K562 (cell line): Measurements from ENCODE around the gene SYT7. TPM values are rescaled to one million over a fixed set of nuclear protein-coding genes. Genes with fewer than 3 reads are reported as not detected.

Source experiments
- BRD4 ChIP-seq: fragments of 200-600 bp; sonication (generic); IDR thresholded peaks from 2 replicates; pipeline ENCODE4 v1.6.1; 2017; ENCODE audit warnings: inconsistent platforms
- BRD9 ChIP-seq: fragments of 450-650 bp; IDR thresholded peaks from 2 replicates; pipeline ENCODE4 v1.6.1; 2018; ENCODE audit warnings: low read depth; ENCODE audit not compliant: partially characterized antibody
- CREM ChIP-seq: IDR thresholded peaks from 2 replicates; pipeline ENCODE4 v1.6.1; 2014; ENCODE audit warnings: antibody characterized with exemption, low read depth
- FOSL1 ChIP-seq: fragments of 200-800 bp; sonication (Bioruptor generic); conservative IDR thresholded peaks from 2 replicates; pipeline ENCODE4 v1.6.1; 2016; ENCODE audit warnings: missing genetic modification characterization, missing compliant biosample characterization
- GATAD2B ChIP-seq: fragments of 450-650 bp; IDR thresholded peaks from 2 replicates; pipeline ENCODE4 v1.6.1; 2017; ENCODE audit warnings: mild to moderate bottlenecking, borderline replicate concordance
- NELFE ChIP-seq: IDR thresholded peaks from 2 replicates; pipeline ENCODE4 v1.6.1; 2011; ENCODE audit warnings: mild to moderate bottlenecking; ENCODE audit not compliant: insufficient read depth, insufficient read length
- PTTG1 ChIP-seq: fragments of 450-650 bp; IDR thresholded peaks from 2 replicates; pipeline ENCODE4 v1.6.1; 2016; ENCODE audit warnings: low read depth, mild to moderate bottlenecking, missing genetic modification characterization, missing compliant biosample characterization
- RCOR1 ChIP-seq, 2 experiments: IDR thresholded peaks; 2 replicates each; pipeline ENCODE4 v1.6.1; 2012; ENCODE audit warnings: low read depth in 2 of 2, low read length in 2 of 2, borderline replicate concordance in 1 of 2, improper control_type of control experiment in 1 of 2
- SAFB2 ChIP-seq: fragments of 200-400 bp; formaldehyde crosslinking; IDR thresholded peaks from 2 replicates; pipeline ENCODE4 v1.6.1; 2018; ENCODE audit warnings: borderline replicate concordance, low read length, low read depth, moderate library complexity; ENCODE audit not compliant: severe bottlenecking
- SRSF7 ChIP-seq: fragments of 200-400 bp; formaldehyde crosslinking; optimal IDR thresholded peaks from 2 replicates; pipeline ENCODE3; 2017; ENCODE audit warnings: mild to moderate bottlenecking, low read depth, low read length
- TAF15 ChIP-seq: fragments of 200-400 bp; formaldehyde crosslinking; IDR thresholded peaks from 2 replicates; pipeline ENCODE4 v1.6.1; 2017; ENCODE audit warnings: mild to moderate bottlenecking, low read depth, low read length, moderate library complexity
- TCF7L2 ChIP-seq: fragments of 150-350 bp; IDR thresholded peaks from 2 replicates; pipeline ENCODE4 v1.6.1; 2016; ENCODE audit warnings: low read depth, mild to moderate bottlenecking, low read length, moderate library complexity
- YBX1 ChIP-seq: fragments of 450-650 bp; IDR thresholded peaks from 2 replicates; pipeline ENCODE4 v1.7.1; 2016; ENCODE audit warnings: mild to moderate bottlenecking
- ZFP1 ChIP-seq: fragments of 450-650 bp; formaldehyde crosslinking; IDR thresholded peaks from 2 replicates; pipeline ENCODE4 v1.4.0; 2020; ENCODE audit warnings: mild to moderate bottlenecking, mixed read lengths
- ZNF354B ChIP-seq: fragments of 250-450 bp; sonication (Bioruptor Pico); IDR thresholded peaks from 2 replicates; pipeline ENCODE4 v1.4.0; 2020
- ZNF668 ChIP-seq: fragments of 250-450 bp; sonication (Bioruptor Pico); IDR thresholded peaks from 2 replicates; pipeline ENCODE4 v1.8.0; 2022; ENCODE audit warnings: mild to moderate bottlenecking, inconsistent platforms
- ZNF707 ChIP-seq: fragments of 250-450 bp; sonication (Bioruptor Pico); conservative IDR thresholded peaks from 2 replicates; pipeline ENCODE4 v1.8.0; 2022; ENCODE audit warnings: inconsistent platforms, mild to moderate bottlenecking, moderate library complexity
- polyA plus RNA-seq, 8 experiments: library from polyadenylated mRNA; depleted of rRNA in 4 of 8; stranded (reverse) in 5 of 8; unstranded in 3 of 8; fragments of >200 nt; fragmentation: Nextera tagmentation in 2 of 8; fragmentation: Illumina TruSeq in 1 of 8; extraction: Ambion mirVana in 2 of 8; extraction: Trizol in 1 of 8; gene quantifications; 2 replicates each; pipeline versions ENCODE4 v1.2.1 to v1.2.3, GENCODE V29; 2011 to 2014; ENCODE audit warnings: inconsistent platforms in 1 of 8, missing spikeins in 1 of 8
- total RNA-seq, 7 experiments: library from RNA; depleted of rRNA in 6 of 7; stranded (reverse); fragments of >200 nt in 6 of 7; fragmentation: Illumina TruSeq in 2 of 7; extraction: Trizol in 2 of 7; gene quantifications; 2 replicates each; pipeline versions ENCODE4 v1.2.1 to v1.2.3, GENCODE V29; 2011 to 2021; ENCODE audit warnings: low replicate concordance in 1 of 7
- TF ChIP-seq, protein P1 (sequence below): fragments of 250-450 bp; sonication (Bioruptor Pico); IDR thresholded peaks from 2 replicates; pipeline ENCODE4 v1.5.0; 2021
- TF ChIP-seq, protein P2 (sequence below), 3 experiments: IDR thresholded peaks in 2 of 3; conservative IDR thresholded peaks in 1 of 3; 2 replicates each; pipeline ENCODE4 v1.5.1; 2011 to 2012; ENCODE audit warnings: low read length in 3 of 3, mild to moderate bottlenecking in 3 of 3, control low read depth in 2 of 3, improper control_type of control experiment in 1 of 3, inconsistent platforms in 1 of 3, low read depth in 1 of 3, mixed read lengths in 1 of 3, moderate library complexity in 1 of 3; ENCODE audit not compliant: insufficient read depth in 2 of 3
- TF ChIP-seq, protein P3 (sequence below): sonication (generic); formaldehyde crosslinking; IDR thresholded peaks from 2 replicates; pipeline ENCODE4 v1.8.0; 2022; ENCODE audit warnings: missing genetic modification reagents, mild to moderate bottlenecking, moderate library complexity, borderline replicate concordance
- TF ChIP-seq, protein P4 (sequence below), 2 experiments: fragments of 450-650 bp; conservative IDR thresholded peaks; 2 replicates each; pipeline ENCODE4 v1.6.1; 2017; ENCODE audit warnings: mild to moderate bottlenecking in 2 of 2, moderate library complexity in 2 of 2

Gene SYT7
- total and polyA plus RNA-seq, 9 of the 15 experiments (the other 6 are each of a cell fraction or from before 2014, with no cell fraction given), result 0.01 to 0.51 (median 0.16) TPM; not detected in 1

DNA sequence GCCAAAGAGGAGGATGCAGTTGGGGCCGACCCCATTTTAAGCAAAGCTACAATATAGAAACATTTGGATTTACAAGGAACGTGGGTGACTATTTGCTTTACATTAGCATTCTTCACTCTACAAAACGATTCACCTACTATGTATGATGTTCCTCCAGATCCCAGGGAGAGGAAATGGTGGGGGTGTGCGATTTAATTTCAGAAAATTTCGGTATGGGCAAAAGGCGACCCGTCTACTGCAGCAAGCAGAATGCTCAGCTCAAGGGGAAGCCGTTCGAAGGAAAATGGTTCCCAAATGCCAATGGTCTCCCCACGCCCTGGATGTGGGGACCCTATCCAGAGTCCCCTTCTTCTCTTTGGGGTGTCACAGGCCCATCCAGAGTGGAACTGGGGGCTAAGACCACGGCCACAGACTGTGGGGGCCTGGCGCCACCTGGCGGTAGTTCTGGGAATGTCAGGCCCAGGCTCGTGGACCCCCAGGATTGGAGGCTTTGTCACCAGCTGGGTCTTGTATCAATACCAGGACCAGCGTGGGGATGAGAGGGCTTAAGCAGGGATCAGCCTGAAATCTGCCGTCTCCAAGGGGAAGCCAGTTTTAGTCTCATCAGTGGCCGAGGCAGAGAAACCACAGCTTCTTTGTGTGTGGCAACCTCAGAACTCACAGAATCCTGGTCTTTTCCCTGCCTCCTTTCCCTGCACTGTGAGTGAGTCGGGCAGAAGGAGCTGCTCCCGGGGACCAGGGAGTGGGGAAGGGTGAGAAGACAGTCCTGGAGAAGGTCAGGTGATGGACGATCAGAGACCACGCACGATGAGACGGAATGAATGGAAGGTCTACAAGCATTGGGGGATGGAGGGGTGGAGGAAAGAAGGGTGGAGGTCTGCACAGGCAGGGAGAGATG is 64.0 kb downstream of the SYT7 start (continued):
- TF ChIP-seq GATAD2B (no peak), TAF15 (no peak), ZNF707 (CRISPR knock-in tag) (no peak), SAFB2 (no peak), TCF7L2 (no peak), BRD4 (no peak), ZNF668 (no peak), NELFE (no peak), YBX1 (no peak), PTTG1 (no peak), BRD9 (no peak), ZFP1 (CRISPR knock-in tag) (no peak), RCOR1 (IDR thresholded peaks at IDR 0.05; ENCODE audit: borderline replicate concordance in 1 of 2, low read depth in 2 of 2, low read length in 2 of 2) (no peak), ZNF354B (CRISPR knock-in tag) (no peak), SRSF7 (no peak), CREM (no peak), FOSL1 (no peak)
- TF ChIP-seq, protein P1, sequence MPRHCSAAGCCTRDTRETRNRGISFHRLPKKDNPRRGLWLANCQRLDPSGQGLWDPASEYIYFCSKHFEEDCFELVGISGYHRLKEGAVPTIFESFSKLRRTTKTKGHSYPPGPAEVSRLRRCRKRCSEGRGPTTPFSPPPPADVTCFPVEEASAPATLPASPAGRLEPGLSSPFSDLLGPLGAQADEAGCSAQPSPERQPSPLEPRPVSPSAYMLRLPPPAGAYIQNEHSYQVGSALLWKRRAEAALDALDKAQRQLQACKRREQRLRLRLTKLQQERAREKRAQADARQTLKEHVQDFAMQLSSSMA (CRISPR knock-in tag), result no peak
- TF ChIP-seq, protein P2, sequence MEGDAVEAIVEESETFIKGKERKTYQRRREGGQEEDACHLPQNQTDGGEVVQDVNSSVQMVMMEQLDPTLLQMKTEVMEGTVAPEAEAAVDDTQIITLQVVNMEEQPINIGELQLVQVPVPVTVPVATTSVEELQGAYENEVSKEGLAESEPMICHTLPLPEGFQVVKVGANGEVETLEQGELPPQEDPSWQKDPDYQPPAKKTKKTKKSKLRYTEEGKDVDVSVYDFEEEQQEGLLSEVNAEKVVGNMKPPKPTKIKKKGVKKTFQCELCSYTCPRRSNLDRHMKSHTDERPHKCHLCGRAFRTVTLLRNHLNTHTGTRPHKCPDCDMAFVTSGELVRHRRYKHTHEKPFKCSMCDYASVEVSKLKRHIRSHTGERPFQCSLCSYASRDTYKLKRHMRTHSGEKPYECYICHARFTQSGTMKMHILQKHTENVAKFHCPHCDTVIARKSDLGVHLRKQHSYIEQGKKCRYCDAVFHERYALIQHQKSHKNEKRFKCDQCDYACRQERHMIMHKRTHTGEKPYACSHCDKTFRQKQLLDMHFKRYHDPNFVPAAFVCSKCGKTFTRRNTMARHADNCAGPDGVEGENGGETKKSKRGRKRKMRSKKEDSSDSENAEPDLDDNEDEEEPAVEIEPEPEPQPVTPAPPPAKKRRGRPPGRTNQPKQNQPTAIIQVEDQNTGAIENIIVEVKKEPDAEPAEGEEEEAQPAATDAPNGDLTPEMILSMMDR (IDR thresholded peaks at IDR 0.05 in 2 of 3, conservative IDR thresholded peaks at IDR 0.05 in 1 of 3; ENCODE audit: insufficient read depth in 2 of 3, low read depth in 1 of 3, low read length in 3 of 3), result peak; percentile 86 to 99 (median 91)
- TF ChIP-seq, protein P3, sequence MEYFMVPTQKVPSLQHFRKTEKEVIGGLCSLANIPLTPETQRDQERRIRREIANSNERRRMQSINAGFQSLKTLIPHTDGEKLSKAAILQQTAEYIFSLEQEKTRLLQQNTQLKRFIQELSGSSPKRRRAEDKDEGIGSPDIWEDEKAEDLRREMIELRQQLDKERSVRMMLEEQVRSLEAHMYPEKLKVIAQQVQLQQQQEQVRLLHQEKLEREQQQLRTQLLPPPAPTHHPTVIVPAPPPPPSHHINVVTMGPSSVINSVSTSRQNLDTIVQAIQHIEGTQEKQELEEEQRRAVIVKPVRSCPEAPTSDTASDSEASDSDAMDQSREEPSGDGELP (CRISPR knock-in tag), result peak; percentile 67; the same call in 1 of the 2 replicates
- TF ChIP-seq, protein P4, sequence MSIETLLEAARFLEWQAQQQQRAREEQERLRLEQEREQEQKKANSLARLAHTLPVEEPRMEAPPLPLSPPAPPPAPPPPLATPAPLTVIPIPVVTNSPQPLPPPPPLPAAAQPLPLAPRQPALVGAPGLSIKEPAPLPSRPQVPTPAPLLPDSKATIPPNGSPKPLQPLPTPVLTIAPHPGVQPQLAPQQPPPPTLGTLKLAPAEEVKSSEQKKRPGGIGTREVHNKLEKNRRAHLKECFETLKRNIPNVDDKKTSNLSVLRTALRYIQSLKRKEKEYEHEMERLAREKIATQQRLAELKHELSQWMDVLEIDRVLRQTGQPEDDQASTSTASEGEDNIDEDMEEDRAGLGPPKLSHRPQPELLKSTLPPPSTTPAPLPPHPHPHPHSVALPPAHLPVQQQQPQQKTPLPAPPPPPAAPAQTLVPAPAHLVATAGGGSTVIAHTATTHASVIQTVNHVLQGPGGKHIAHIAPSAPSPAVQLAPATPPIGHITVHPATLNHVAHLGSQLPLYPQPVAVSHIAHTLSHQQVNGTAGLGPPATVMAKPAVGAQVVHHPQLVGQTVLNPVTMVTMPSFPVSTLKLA (conservative IDR thresholded peaks at IDR 0.05), result no peak
